Measurements from ENCODE around the gene DLG2.

Gene DLG2

GRCh38 chr11:85089654-85090053 lies 537.5 kb downstream of the DLG2 start:
- no peak overlapping the region for H3K27ac Mint-ChIP-seq
- H3K36me3 Mint-ChIP-seq (ENCODE audit: low read depth): no peaks in the 10 kb centered on the region
- no peaks in the 10 kb centered on the region for H3K27me3 Mint-ChIP-seq (ENCODE audit: low read depth)
- no peak overlapping the region for H3K4me3 Mint-ChIP-seq
- peaks cover 37% of the 10 kb centered on the region for H3K9me3 Mint-ChIP-seq
- no peak for DNase-seq (ENCODE audit: low spot score)
- no peaks in the 10 kb centered on the region for H3K4me1 Mint-ChIP-seq (ENCODE audit: low read depth)

GRCh38 chr11:85088286-85088685 lies 538.9 kb downstream of the DLG2 start:
- Mint-ChIP-seq H3K27ac (no peak overlapping the region), H3K4me1 (ENCODE audit: low read depth) (no peaks in the 10 kb centered on the region), H3K9me3 (peaks cover 42% of the 10 kb centered on the region), H3K36me3 (ENCODE audit: low read depth) (no peaks in the 10 kb centered on the region), H3K27me3 (ENCODE audit: low read depth) (no peaks in the 10 kb centered on the region), H3K4me3 (no peak overlapping the region)
- DNase-seq (ENCODE audit: low spot score): no peak

- no peak overlapping the region for H3K27ac Mint-ChIP-seq
- H3K36me3 Mint-ChIP-seq (ENCODE audit: low read depth): no peaks in the 10 kb centered on the region
- H3K27me3 Mint-ChIP-seq (ENCODE audit: low read depth): no peaks in the 10 kb centered on the region
- H3K9me3 Mint-ChIP-seq: peaks cover 43% of the 10 kb centered on the region
- H3K4me3 Mint-ChIP-seq: no peak overlapping the region
- no peak for DNase-seq (ENCODE audit: low spot score)
- H3K4me1 Mint-ChIP-seq (ENCODE audit: low read depth): no peaks in the 10 kb centered on the region
Observed at GRCh38 chr11:85086504-85087284, 540.5 kb downstream of the DLG2 start.

- H3K27me3 Mint-ChIP-seq (ENCODE audit: low read depth): no peaks in the 10 kb centered on the region
- DNase-seq (ENCODE audit: low spot score): no peak
- H3K9me3 Mint-ChIP-seq: peaks cover 2% of the 10 kb centered on the region
- no peaks in the 10 kb centered on the region for H3K4me1 Mint-ChIP-seq (ENCODE audit: low read depth)
- no peak overlapping the region for H3K27ac Mint-ChIP-seq
- no peaks in the 10 kb centered on the region for H3K36me3 Mint-ChIP-seq (ENCODE audit: low read depth)
- no peak overlapping the region for H3K4me3 Mint-ChIP-seq
Observed at GRCh38 chr11:85076535-85077330, 550.4 kb downstream of the DLG2 start.

- Mint-ChIP-seq H3K36me3 (ENCODE audit: low read depth) (no peaks in the 10 kb centered on the region), H3K4me1 (ENCODE audit: low read depth) (peaks cover 1% of the 10 kb centered on the region), H3K9me3 (peaks cover 19% of the 10 kb centered on the region), H3K27ac (no peak overlapping the region), H3K27me3 (ENCODE audit: low read depth) (no peaks in the 10 kb centered on the region), H3K4me3 (no peak overlapping the region)
- no peak for DNase-seq (ENCODE audit: low spot score)
Observed at GRCh38 chr11:85062659-85063058, 564.5 kb downstream of the DLG2 start.

- Mint-ChIP-seq H3K4me3 (no peak overlapping the region), H3K27me3 (ENCODE audit: low read depth) (no peaks in the 10 kb centered on the region), H3K36me3 (ENCODE audit: low read depth) (no peaks in the 10 kb centered on the region), H3K9me3 (peaks cover 16% of the 10 kb centered on the region), H3K27ac (no peak overlapping the region), H3K4me1 (ENCODE audit: low read depth) (no peaks in the 10 kb centered on the region)
- no peak for DNase-seq (ENCODE audit: low spot score)
Observed at GRCh38 chr11:85052636-85053035, 574.5 kb downstream of the DLG2 start.

GRCh38 chr11:85048801-85049200 lies 578.3 kb downstream of the DLG2 start:
- H3K27ac Mint-ChIP-seq: no peak overlapping the region
- H3K27me3 Mint-ChIP-seq (ENCODE audit: low read depth): no peaks in the 10 kb centered on the region
- H3K36me3 Mint-ChIP-seq (ENCODE audit: low read depth): no peaks in the 10 kb centered on the region
- H3K4me3 Mint-ChIP-seq: no peak overlapping the region
- no peaks in the 10 kb centered on the region for H3K4me1 Mint-ChIP-seq (ENCODE audit: low read depth)
- DNase-seq (ENCODE audit: low spot score): no peak
- H3K9me3 Mint-ChIP-seq: peaks cover 17% of the 10 kb centered on the region

- H3K27me3 Mint-ChIP-seq (ENCODE audit: low read depth): no peaks in the 10 kb centered on the region
- H3K4me3 Mint-ChIP-seq: no peak overlapping the region
- H3K36me3 Mint-ChIP-seq (ENCODE audit: low read depth): no peaks in the 10 kb centered on the region
- no peaks in the 10 kb centered on the region for H3K4me1 Mint-ChIP-seq (ENCODE audit: low read depth)
- H3K9me3 Mint-ChIP-seq: peaks cover 13% of the 10 kb centered on the region
- DNase-seq (ENCODE audit: low spot score): no peak
- no peak overlapping the region for H3K27ac Mint-ChIP-seq
Observed at GRCh38 chr11:85045716-85046115, 581.4 kb downstream of the DLG2 start.

GRCh38 chr11:85044911-85045310 lies 582.2 kb downstream of the DLG2 start:
- H3K36me3 Mint-ChIP-seq (ENCODE audit: low read depth): no peaks in the 10 kb centered on the region
- H3K4me1 Mint-ChIP-seq (ENCODE audit: low read depth): no peaks in the 10 kb centered on the region
- peaks cover 13% of the 10 kb centered on the region for H3K9me3 Mint-ChIP-seq
- no peak overlapping the region for H3K27ac Mint-ChIP-seq
- H3K4me3 Mint-ChIP-seq: no peak overlapping the region
- no peak for DNase-seq (ENCODE audit: low spot score)
- H3K27me3 Mint-ChIP-seq (ENCODE audit: low read depth): no peaks in the 10 kb centered on the region

GRCh38 chr11:85042361-85042760 lies 584.8 kb downstream of the DLG2 start:
- Mint-ChIP-seq H3K9me3 (peaks cover 17% of the 10 kb centered on the region), H3K27ac (no peak overlapping the region), H3K36me3 (ENCODE audit: low read depth) (no peaks in the 10 kb centered on the region), H3K4me1 (ENCODE audit: low read depth) (no peaks in the 10 kb centered on the region), H3K27me3 (ENCODE audit: low read depth) (no peaks in the 10 kb centered on the region), H3K4me3 (no peak overlapping the region)
- no peak for DNase-seq (ENCODE audit: low spot score)

GRCh38 chr11:85040166-85040565 lies 587.0 kb downstream of the DLG2 start:
- no peak overlapping the region for H3K4me3 Mint-ChIP-seq
- H3K9me3 Mint-ChIP-seq: peaks cover 17% of the 10 kb centered on the region
- H3K27ac Mint-ChIP-seq: no peak overlapping the region
- H3K4me1 Mint-ChIP-seq (ENCODE audit: low read depth): no peaks in the 10 kb centered on the region
- H3K36me3 Mint-ChIP-seq (ENCODE audit: low read depth): no peaks in the 10 kb centered on the region
- no peak for DNase-seq (ENCODE audit: low spot score)
- no peaks in the 10 kb centered on the region for H3K27me3 Mint-ChIP-seq (ENCODE audit: low read depth)

GRCh38 chr11:85029964-85030363 lies 597.2 kb downstream of the DLG2 start:
- DNase-seq (ENCODE audit: low spot score): no peak
- Mint-ChIP-seq H3K4me3 (no peak overlapping the region), H3K36me3 (ENCODE audit: low read depth) (no peaks in the 10 kb centered on the region), H3K27ac (no peak overlapping the region), H3K27me3 (ENCODE audit: low read depth) (no peaks in the 10 kb centered on the region), H3K9me3 (peaks cover 14% of the 10 kb centered on the region), H3K4me1 (ENCODE audit: low read depth) (no peaks in the 10 kb centered on the region)

GRCh38 chr11:85028329-85029101 lies 598.6 kb downstream of the DLG2 start:
- Mint-ChIP-seq H3K9me3 (peaks cover 23% of the 10 kb centered on the region), H3K27ac (no peak overlapping the region), H3K27me3 (ENCODE audit: low read depth) (no peaks in the 10 kb centered on the region), H3K36me3 (ENCODE audit: low read depth) (no peaks in the 10 kb centered on the region), H3K4me3 (no peak overlapping the region), H3K4me1 (ENCODE audit: low read depth) (no peaks in the 10 kb centered on the region)
- DNase-seq (ENCODE audit: low spot score): no peak

- Mint-ChIP-seq H3K4me3 (no peak overlapping the region), H3K36me3 (ENCODE audit: low read depth) (no peaks in the 10 kb centered on the region), H3K27ac (no peak overlapping the region)
Observed at GRCh38 chr11:85027346-85027745, 599.8 kb downstream of the DLG2 start.

More at GRCh38 chr11:85027346-85027745, 599.8 kb downstream of the DLG2 start:
- Mint-ChIP-seq H3K27me3 (ENCODE audit: low read depth) (no peaks in the 10 kb centered on the region), H3K9me3 (peaks cover 27% of the 10 kb centered on the region), H3K4me1 (ENCODE audit: low read depth) (no peaks in the 10 kb centered on the region)
- no peak for DNase-seq (ENCODE audit: low spot score)

All from T-helper 2 cell treated with Interferon-gamma antibody and Interleukin-4, amounts not matched to agents 5 μg/mL and 100 μg/mL, for 36 hours (primary cell).